DND-41 (cell line): ENCODE results near the gene DNAJC5.

Experiments
- ATAC-seq: fragments of 200-7000 bp; cut with Tn5 transposase; 3 replicates; pipeline ENCODE4 v1.9.1; 2021; ENCODE audit warnings: low read depth; ENCODE audit not compliant: insufficient read depth
- DNase-seq: peaks from one replicate; pipeline ENCODE4 v3.0.0-alpha.2; 2020
- H2AFZ ChIP-seq: 2 replicates; pipeline ENCODE4 v1.6.0; 2012; ENCODE audit warnings: low read depth, low read length
- H3K27ac ChIP-seq: 2 replicates; pipeline ENCODE4 v1.5.1; 2012; ENCODE audit warnings: low read length, inconsistent platforms
- H3K27me3 ChIP-seq: fragments of 200-600 bp; sonication (generic); 2 replicates; pipeline ENCODE4 v1.6.0; 2012; ENCODE audit warnings: low read length, mild to moderate bottlenecking, inconsistent platforms; ENCODE audit not compliant: insufficient read depth, poor library complexity
- H3K36me3 ChIP-seq: 2 replicates; pipeline ENCODE4 v1.5.1; 2012; ENCODE audit warnings: low read length, inconsistent platforms; ENCODE audit not compliant: insufficient read depth
- H3K4me1 ChIP-seq: 2 replicates; pipeline ENCODE4 v1.5.1; 2012; ENCODE audit warnings: mild to moderate bottlenecking, low read length; ENCODE audit not compliant: insufficient read depth
- H3K4me2 ChIP-seq: 2 replicates; pipeline ENCODE4 v1.6.0; 2012; ENCODE audit warnings: mild to moderate bottlenecking, moderate library complexity, low read length, inconsistent platforms; ENCODE audit not compliant: insufficient read depth
- H3K4me3 ChIP-seq, 2 experiments: fragments of 200-600 bp in 1 of 2; shearing (Covaris generic) in 1 of 2; 2 replicates each; pipeline ENCODE4 v1.5.1; 2012 to 2016; ENCODE audit warnings: inconsistent platforms in 2 of 2, low read length in 2 of 2, mild to moderate bottlenecking in 2 of 2, low read depth in 1 of 2, moderate library complexity in 1 of 2
- H3K79me2 ChIP-seq: 2 replicates; pipeline ENCODE4 v1.6.0; 2012; ENCODE audit warnings: low read length, inconsistent platforms; ENCODE audit not compliant: insufficient read depth
- H3K9ac ChIP-seq: 2 replicates; pipeline ENCODE4 v1.6.0; 2012; ENCODE audit warnings: low read depth, mild to moderate bottlenecking, inconsistent platforms, low read length, moderate library complexity
- H3K9me3 ChIP-seq: 2 replicates; pipeline ENCODE4 v1.5.1; 2012; ENCODE audit warnings: low read length, moderate library complexity, mild to moderate bottlenecking, inconsistent platforms; ENCODE audit not compliant: insufficient read depth, severe bottlenecking
- H4K20me1 ChIP-seq: 2 replicates; pipeline ENCODE4 v1.6.0; 2012; ENCODE audit warnings: low read length; ENCODE audit not compliant: insufficient read depth
- EZH2 ChIP-seq: IDR thresholded peaks from 3 replicates; pipeline ENCODE4 v1.6.1; 2012; ENCODE audit warnings: borderline replicate concordance, low read depth, mild to moderate bottlenecking, moderate library complexity, low read length, inconsistent platforms; ENCODE audit not compliant: severe bottlenecking
- TF ChIP-seq, protein P1 (sequence below): IDR thresholded peaks from 2 replicates; pipeline ENCODE4 v1.5.1; 2012; ENCODE audit warnings: borderline replicate concordance, low read length, moderate library complexity, mild to moderate bottlenecking; ENCODE audit not compliant: poor library complexity, severe bottlenecking; ENCODE audit errors: extremely low read depth

Gene DNAJC5

DNA sequence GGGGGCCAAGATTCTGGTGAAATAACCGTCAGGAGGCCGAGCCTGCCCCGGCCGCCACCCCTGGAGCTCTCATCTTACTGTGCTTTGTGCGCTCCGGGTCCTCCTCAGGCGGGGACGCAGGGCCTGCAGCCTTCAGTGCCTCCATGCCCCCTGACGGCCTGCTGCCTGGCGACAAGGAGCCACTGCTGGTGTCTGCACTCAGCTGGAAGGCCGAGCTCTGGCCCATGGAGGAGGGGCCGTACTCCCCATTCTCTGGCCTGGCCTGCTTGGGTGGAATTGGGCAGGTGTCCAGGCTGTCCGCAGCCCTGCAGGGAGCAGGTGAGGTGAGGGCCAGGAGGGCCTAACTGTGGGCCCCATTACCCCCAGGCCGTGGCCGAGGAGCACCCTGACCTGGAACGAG, 69.5 kb downstream of the DNAJC5 start:
- no peak overlapping the region for H2AFZ ChIP-seq
- TF ChIP-seq, protein P1, sequence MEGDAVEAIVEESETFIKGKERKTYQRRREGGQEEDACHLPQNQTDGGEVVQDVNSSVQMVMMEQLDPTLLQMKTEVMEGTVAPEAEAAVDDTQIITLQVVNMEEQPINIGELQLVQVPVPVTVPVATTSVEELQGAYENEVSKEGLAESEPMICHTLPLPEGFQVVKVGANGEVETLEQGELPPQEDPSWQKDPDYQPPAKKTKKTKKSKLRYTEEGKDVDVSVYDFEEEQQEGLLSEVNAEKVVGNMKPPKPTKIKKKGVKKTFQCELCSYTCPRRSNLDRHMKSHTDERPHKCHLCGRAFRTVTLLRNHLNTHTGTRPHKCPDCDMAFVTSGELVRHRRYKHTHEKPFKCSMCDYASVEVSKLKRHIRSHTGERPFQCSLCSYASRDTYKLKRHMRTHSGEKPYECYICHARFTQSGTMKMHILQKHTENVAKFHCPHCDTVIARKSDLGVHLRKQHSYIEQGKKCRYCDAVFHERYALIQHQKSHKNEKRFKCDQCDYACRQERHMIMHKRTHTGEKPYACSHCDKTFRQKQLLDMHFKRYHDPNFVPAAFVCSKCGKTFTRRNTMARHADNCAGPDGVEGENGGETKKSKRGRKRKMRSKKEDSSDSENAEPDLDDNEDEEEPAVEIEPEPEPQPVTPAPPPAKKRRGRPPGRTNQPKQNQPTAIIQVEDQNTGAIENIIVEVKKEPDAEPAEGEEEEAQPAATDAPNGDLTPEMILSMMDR, result no peak
- TF ChIP-seq EZH2, result no peak
- H3K27ac ChIP-seq, result no peak overlapping the region
- H3K4me3 ChIP-seq, result peak overlapping the region in 1 of 2 experiments; percentile 33; a peak in 2 of 4 replicates
- no peak for ATAC-seq
- H3K36me3 ChIP-seq, result peaks cover 87% of the 10 kb centered on the region
- H4K20me1 ChIP-seq, result peaks cover 22% of the 10 kb centered on the region
- DNase-seq, result no peak
- H3K4me1 ChIP-seq, result peaks cover 13% of the 10 kb centered on the region
- H3K9me3 ChIP-seq, result peaks cover 53% of the 10 kb centered on the region
- no peak overlapping the region for H3K9ac ChIP-seq
- peaks cover 35% of the 10 kb centered on the region for H3K79me2 ChIP-seq
- no peak overlapping the region for H3K4me2 ChIP-seq
- H3K27me3 ChIP-seq, result no peaks in the 10 kb centered on the region

DNA sequence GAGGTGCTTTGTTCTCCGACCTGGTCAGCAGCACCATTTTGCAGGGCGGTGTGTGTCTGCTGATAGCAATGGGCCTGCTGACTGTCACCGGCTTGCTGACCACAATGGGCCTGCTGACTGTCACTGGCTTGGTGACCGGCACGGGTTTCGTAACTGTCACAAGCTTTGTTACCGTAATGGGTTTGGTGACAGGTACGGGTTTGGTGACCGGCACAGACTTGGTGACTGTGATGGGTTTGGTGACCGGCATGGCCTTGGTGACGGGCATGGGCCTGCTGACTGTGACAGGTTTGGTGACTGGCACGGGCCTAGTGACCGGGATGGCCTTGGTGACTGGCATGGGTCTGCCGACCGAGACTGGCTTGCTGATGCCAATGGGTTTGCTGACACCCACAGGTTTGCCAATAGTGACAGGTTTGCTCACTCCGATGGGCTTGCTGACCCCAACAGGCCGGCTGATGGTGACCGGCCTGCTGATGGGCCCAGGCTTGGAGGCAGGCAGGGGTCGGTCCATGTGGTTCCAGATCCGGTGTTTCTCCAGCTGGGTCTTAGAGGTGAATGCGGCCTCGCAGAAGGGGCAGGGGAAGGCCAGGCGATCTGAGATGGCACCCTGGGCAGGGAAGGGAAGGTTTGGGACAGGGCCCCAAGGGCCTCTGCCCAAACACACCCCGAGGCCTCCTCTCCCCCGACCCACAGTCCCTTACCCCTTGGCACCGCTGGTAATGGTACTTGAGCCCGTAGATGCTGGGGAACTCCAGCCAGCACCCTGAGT, 71.4 kb downstream of the DNAJC5 start:
- Histone ChIP-seq H3K9me3 (peaks cover 53% of the 10 kb centered on the region), H3K4me2 (no peak overlapping the region), H3K27me3 (no peaks in the 10 kb centered on the region), H3K9ac (no peak overlapping the region), H2AFZ (no peak overlapping the region), H3K36me3 (peaks cover 69% of the 10 kb centered on the region), H3K27ac (no peak overlapping the region), H4K20me1 (peaks cover 9% of the 10 kb centered on the region), H3K79me2 (peaks cover 35% of the 10 kb centered on the region), H3K4me3 (peak overlapping the region in 1 of 2 experiments; percentile 79; a peak in 2 of 4 replicates), H3K4me1 (peaks cover 19% of the 10 kb centered on the region)
- TF ChIP-seq EZH2, result no peak
- TF ChIP-seq, protein P1, result no peak
- DNase-seq (no peak), ATAC-seq (no peak)

DNA sequence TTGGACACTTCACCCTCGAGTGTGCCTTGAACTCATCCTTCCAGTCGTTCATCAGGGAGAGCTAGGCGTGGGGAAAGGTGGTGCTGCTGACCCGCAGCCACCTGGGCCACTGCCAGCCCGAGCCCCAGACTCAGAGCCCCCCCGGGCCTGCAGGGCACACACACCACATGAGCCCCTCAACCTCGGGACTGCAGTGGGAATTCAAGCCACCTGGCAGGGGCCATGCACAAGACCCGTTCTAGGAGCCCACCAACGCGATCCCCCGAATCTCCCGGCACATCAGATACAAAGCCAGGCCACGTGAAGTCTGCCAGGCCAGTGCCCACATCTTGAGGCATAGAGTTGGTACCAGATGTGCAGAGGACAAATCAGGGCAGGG, 72.0 kb downstream of the DNAJC5 start:
- no peak for TF ChIP-seq EZH2
- TF ChIP-seq, protein P1, result no peak
- peaks cover 6% of the 10 kb centered on the region; the same call in 1 of the 2 replicates for H4K20me1 ChIP-seq
- no peak overlapping the region for H3K4me2 ChIP-seq
- ATAC-seq (no peak), DNase-seq (no peak)
- no peak overlapping the region for H3K27ac ChIP-seq
- H3K79me2 ChIP-seq, result peaks cover 35% of the 10 kb centered on the region
- H2AFZ ChIP-seq, result no peak overlapping the region
- H3K9ac ChIP-seq, result no peak overlapping the region
- peaks cover 19% of the 10 kb centered on the region for H3K4me1 ChIP-seq
- peaks cover 63% of the 10 kb centered on the region for H3K36me3 ChIP-seq
- H3K9me3 ChIP-seq, result peaks cover 53% of the 10 kb centered on the region
- H3K27me3 ChIP-seq, result no peaks in the 10 kb centered on the region
- H3K4me3 ChIP-seq, result peak overlapping the region in 1 of 2 experiments; percentile 79; a peak in 2 of 4 replicates
